ENCODE data around the gene ZCCHC14. TPM values are rescaled to one million over a fixed set of nuclear protein-coding genes. Genes with fewer than 3 reads are reported as not detected.
"Not testable (repeated sequence)": the region's sequence is repeated elsewhere in the genome, so short reads cannot be mapped to it uniquely, and the experiment has no call there.

Gene ZCCHC14
- total and polyA plus RNA-seq, 8 donors = 23.4 to 38.7 (median 31.4) TPM

DNA sequence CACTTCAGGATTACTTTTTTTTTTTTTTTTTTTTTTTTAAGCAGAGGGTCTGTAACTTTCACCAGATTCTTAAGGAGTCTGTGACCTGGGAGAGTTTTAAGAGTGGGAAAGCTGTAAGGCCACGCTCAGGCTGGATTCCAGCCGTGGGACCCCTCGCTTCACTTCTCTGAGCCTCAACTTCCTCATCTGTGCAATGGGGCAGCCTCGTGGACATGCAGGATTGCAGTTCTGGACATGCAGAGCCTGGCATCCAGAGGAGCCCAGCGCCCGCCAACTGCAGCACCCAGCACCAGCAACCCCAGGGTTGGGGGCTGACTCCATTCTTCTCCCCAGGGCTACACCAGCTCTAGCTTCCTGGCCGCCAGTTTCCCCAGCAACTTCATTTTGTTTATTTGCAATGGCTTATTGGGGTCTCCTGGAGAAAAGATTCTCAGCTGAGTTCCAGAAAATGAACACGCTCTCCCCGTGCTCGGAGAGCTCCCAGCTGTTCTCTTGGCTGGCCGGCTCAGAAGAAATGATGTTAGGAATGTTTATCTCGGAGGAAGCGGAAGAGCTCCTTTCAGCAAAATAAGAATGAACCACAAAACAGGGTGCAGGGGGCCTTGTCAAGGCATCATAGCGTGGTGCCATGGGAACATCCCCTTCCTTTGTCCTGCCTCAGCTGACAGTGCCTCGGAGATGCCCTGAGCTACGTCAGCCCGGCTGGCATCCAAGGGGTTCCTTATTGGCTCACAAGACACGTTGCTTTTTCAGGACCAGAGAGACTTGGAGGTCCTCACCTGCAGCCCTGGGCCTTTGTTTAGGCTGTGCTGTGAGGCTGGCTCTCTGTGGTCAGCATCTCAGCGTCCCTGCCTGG, 22.9 kb upstream of the ZCCHC14 start:
- TF ChIP-seq, protein P1, sequence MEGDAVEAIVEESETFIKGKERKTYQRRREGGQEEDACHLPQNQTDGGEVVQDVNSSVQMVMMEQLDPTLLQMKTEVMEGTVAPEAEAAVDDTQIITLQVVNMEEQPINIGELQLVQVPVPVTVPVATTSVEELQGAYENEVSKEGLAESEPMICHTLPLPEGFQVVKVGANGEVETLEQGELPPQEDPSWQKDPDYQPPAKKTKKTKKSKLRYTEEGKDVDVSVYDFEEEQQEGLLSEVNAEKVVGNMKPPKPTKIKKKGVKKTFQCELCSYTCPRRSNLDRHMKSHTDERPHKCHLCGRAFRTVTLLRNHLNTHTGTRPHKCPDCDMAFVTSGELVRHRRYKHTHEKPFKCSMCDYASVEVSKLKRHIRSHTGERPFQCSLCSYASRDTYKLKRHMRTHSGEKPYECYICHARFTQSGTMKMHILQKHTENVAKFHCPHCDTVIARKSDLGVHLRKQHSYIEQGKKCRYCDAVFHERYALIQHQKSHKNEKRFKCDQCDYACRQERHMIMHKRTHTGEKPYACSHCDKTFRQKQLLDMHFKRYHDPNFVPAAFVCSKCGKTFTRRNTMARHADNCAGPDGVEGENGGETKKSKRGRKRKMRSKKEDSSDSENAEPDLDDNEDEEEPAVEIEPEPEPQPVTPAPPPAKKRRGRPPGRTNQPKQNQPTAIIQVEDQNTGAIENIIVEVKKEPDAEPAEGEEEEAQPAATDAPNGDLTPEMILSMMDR (IDR thresholded peaks at IDR 0.05) = no peak
- intact Hi-C loops (cut with DNase I) = no loop called here
- no peak overlapping the region for H3K4me3 ChIP-seq
- no peaks in the 10 kb centered on the region for H3K36me3 ChIP-seq
- no peaks in the 10 kb centered on the region for H3K9me3 ChIP-seq
- H3K27ac ChIP-seq = no peak overlapping the region
- peaks cover 0 to 15% of the 10 kb centered on the region in 2 donors for H3K27me3 ChIP-seq
- peaks cover 0 to 10% of the 10 kb centered on the region in 2 donors for H3K4me1 ChIP-seq
- ATAC-seq = peak; percentile 27
- peak in 2 of 4 donors; percentile 77 to 87 for DNase-seq

GRCh38 chr16:87509778-87510177, 17.0 kb upstream of the ZCCHC14 start:
- H3K4me1 ChIP-seq = peaks cover 0 to 14% of the 10 kb centered on the region in 2 donors
- intact Hi-C loops (cut with DNase I); ATAC-seq; H3K36me3 ChIP-seq; H3K27ac ChIP-seq; DNase-seq; H3K27me3 ChIP-seq; H3K4me3 ChIP-seq; H3K9me3 ChIP-seq: not testable (repeated sequence)

DNA sequence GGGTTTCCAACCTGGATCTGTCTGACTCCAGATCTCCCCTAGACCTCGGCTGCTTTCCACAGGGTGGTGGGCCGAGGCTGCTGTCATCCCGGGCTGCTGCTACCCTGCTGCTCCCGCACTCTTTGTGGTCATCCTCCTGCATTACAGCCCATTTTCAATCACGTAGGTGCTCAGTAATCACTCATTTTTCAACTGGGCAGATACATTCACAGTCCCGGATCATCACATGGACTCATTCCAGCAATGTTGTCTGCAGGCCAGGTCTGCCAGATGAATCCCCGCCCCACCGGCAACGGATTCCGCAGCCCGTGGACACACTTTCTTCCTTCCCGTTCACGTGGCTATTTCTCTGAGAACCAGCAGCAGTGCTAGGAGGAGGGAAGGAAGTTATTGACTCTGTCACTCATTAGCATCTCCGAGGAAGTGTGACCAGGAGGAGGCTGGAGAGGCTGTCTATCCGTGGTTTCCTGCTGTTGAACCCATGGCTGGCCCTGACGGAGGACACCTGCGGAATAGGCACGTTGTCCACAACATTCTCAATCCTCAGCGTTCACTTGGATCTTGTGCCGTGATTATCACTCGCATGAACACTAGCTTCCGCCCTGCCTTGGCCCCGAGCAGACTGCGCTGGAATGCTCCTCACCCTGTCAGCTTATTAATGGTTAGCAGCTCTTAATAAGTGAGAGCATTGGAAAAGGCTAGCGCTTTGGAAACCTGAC, 14.7 kb upstream of the ZCCHC14 start:
- ATAC-seq (peak; percentile 70), DNase-seq (peak in 1 of 4 donors; percentile 61)
- no peaks in the 10 kb centered on the region for H3K9me3 ChIP-seq
- no peaks in the 10 kb centered on the region for H3K36me3 ChIP-seq
- intact Hi-C loops (cut with DNase I) = no loop called here
- H3K27ac ChIP-seq = peak overlapping the region in 1 of 2 donors; percentile 67
- TF ChIP-seq, protein P1 (IDR thresholded peaks at IDR 0.05) = no peak
- peaks cover 0 to 14% of the 10 kb centered on the region in 2 donors for H3K4me1 ChIP-seq
- no peaks in the 10 kb centered on the region for H3K27me3 ChIP-seq
- H3K4me3 ChIP-seq = no peak overlapping the region

DNA sequence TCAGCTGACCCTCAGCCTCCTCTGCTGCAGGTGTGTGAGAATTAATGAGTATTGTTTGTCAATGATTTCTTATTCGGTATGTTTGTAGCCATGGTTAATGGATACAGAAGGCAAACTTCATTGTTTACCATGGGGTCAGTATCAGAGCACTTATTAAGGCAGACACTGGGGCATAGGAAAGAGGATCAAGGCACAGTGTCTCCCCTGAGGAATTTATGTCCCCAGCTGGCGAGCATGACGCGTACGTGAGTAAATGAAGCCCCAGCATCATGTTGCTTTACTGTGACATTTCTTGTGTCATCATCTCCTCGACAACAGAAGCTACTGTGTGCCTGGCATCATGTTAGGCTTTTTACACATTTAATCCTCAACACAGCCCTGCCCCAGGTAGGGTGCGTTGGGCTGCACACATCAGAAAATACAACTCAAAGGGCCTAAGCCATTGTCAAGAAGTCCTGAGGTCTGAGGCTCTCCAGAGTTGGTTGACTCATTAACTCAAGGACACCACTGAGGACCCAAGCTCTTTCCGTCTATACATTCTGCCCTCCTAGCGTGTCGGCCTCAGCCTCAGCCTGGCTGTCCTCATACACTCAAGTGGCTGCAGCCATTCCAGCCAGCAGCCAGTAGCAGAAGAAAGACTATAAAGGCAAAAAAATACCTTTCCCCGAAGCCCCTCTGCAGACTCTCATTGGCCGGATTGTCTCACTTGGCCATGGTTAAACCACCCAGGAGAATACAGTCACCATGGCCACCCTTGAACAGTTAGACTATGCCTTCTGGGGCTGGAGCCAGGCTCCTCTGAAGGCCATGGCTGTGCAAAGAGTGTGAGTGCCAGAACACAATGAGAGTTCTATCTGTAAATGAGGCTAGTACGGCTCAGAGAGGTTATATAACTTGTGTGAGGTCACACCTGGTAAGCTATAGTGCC, 13.9 kb upstream of the ZCCHC14 start:
- peaks cover 0 to 14% of the 10 kb centered on the region in 2 donors for H3K4me1 ChIP-seq
- H3K9me3 ChIP-seq = no peaks in the 10 kb centered on the region
- H3K27ac ChIP-seq = peak overlapping the region in 1 of 2 donors; percentile 67
- TF ChIP-seq, protein P1 (IDR thresholded peaks at IDR 0.05) = no peak
- intact Hi-C loops (cut with DNase I) = no loop called here
- H3K36me3 ChIP-seq = no peaks in the 10 kb centered on the region
- no peak for DNase-seq
- peak; percentile 17 for ATAC-seq
- no peak overlapping the region for H3K4me3 ChIP-seq
- H3K27me3 ChIP-seq = no peaks in the 10 kb centered on the region

DNA sequence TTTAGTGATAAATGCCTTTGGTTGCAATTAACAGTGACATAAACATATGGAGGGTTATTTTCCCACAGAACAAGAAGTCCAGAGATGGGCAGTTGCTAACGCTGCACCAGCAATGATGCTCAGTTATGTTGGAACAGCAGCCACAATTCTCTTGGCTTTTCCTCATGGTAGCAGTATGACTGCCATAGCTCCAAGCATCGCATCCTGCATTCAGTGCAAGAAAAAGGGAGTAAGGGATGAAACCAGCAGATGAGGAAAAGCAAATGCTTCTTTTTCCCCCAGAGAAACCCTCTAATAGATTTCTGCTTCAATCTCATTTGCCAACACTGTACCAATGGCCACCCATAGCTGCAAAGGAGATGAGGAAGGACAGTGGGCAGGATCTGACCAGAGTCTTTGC, 13.0 kb upstream of the ZCCHC14 start:
- no peaks in the 10 kb centered on the region for H3K27me3 ChIP-seq
- ATAC-seq = no peak
- no peaks in the 10 kb centered on the region for H3K36me3 ChIP-seq
- no peak for DNase-seq
- TF ChIP-seq, protein P1 (IDR thresholded peaks at IDR 0.05) = no peak
- H3K4me3 ChIP-seq = no peak overlapping the region
- intact Hi-C loops (cut with DNase I) = no loop called here
- H3K9me3 ChIP-seq = no peaks in the 10 kb centered on the region
- H3K27ac ChIP-seq = no peak overlapping the region
- H3K4me1 ChIP-seq = peaks cover 0 to 14% of the 10 kb centered on the region in 2 donors

DNA sequence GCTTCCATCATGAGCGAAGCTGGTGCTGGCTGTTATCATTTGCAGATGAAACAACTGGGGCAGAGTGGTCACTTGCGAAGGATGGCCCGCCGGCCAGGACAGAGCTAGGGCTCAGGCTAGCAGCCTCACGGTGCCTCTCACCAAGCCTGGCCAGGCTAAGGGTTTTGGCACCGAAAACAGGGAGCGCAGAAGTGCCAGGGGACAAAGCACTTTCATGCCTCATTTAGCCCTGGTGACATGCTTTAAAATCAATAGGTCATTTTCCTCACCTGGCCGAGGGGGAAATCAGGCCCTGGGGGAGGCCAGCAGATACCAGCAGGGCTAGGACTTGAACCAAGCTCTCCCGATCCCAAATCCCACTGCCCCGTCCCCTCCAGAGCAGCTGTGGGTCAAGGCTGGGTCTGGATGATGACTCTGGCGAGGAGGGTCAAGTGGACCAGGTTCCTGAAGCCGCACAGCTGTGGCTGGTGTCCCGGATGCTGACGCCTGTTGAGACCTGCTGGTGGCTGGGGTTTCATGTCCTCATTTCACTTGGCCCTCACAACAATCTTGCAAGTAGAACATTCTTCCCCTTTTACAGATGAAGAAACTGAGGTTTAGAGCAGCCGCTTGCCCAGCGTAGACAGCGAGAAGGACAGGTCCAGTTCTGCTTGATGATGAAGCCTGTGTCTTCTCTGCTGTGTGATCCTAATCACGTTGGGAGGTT, 10.6 kb upstream of the ZCCHC14 start:
- intact Hi-C loops (cut with DNase I) = not testable (repeated sequence)

More for the DNA sequence above, 10.6 kb upstream of the ZCCHC14 start:
- not testable (repeated sequence) for DNase-seq, H3K27ac ChIP-seq, H3K9me3 ChIP-seq, H3K4me1 ChIP-seq, H3K36me3 ChIP-seq, H3K4me3 ChIP-seq, H3K27me3 ChIP-seq, ATAC-seq
